Tibial nerve (tissue), 4 donors: ENCODE data around the gene ADAT3. TPM values are rescaled to one million over a fixed set of nuclear protein-coding genes. Genes with fewer than 3 reads are reported as not detected.
A peak's percentile ranks its signal among the peaks of the same experiment; 100 is the strongest.

Source experiments
- DNase-seq, 2 donors: peaks; one replicate each; pipeline ENCODE4 v3.0.0-alpha.2; 2019; ENCODE audit warnings: low spot score in 2 of 2
- H3K27ac ChIP-seq, 4 donors: fragments of 200-600 bp; sonication (generic) in 3 of 4; one replicate each; pipeline ENCODE4 v1.5.1; 2017 to 2019; ENCODE audit warnings: mild to moderate bottlenecking in 1 of 4
- H3K27me3 ChIP-seq, 2 donors: fragments of 200-600 bp; sonication (generic) in 1 of 2; one replicate each; pipeline versions ENCODE4 v1.5.1 to v1.6.0; 2017 to 2019
- H3K36me3 ChIP-seq, 3 donors: fragments of 200-600 bp; sonication (generic); one replicate each; pipeline ENCODE4 v1.5.1; 2018 to 2019
- H3K4me1 ChIP-seq, 4 donors: fragments of 200-600 bp; sonication (generic) in 3 of 4; one replicate each; pipeline ENCODE4 v1.5.1; 2017 to 2019
- H3K4me3 ChIP-seq, 4 donors: fragments of 200-600 bp; sonication (generic) in 3 of 4; one replicate each; pipeline ENCODE4 v1.5.1; 2017 to 2019; ENCODE audit warnings: mild to moderate bottlenecking in 1 of 4, moderate library complexity in 1 of 4
- H3K9me3 ChIP-seq, 4 donors: fragments of 200-600 bp; sonication (generic) in 3 of 4; one replicate each; pipeline ENCODE4 v1.5.1; 2017 to 2019
- EP300 ChIP-seq, 2 donors: sonication (generic); formaldehyde crosslinking; IDR thresholded peaks; one replicate each; pipeline ENCODE4 v1.6.1; 2017; ENCODE audit warnings: antibody characterized with exemption in 2 of 2, mild to moderate bottlenecking in 1 of 2
- POLR2A ChIP-seq, 2 donors: fragments of 450-650 bp; IDR thresholded peaks; one replicate each; pipeline ENCODE4 v1.6.1; 2017; ENCODE audit warnings: antibody characterized with exemption in 2 of 2, mild to moderate bottlenecking in 2 of 2, moderate library complexity in 2 of 2
- WGBS, 2 donors: methylation state at CpG; one replicate each; pipeline ENCODE4 v1.1.5; 2018; 5-methylcytosine and 5-hydroxymethylcytosine counted together
- total RNA-seq, 4 donors: library from RNA; depleted of rRNA; stranded (reverse); fragments of >200 nt; gene quantifications; one replicate each; pipeline ENCODE4 v1.1.0, GENCODE V29; 2016
- TF ChIP-seq, protein P1 (sequence below), 5 experiments: fragments of 200-600 bp in 3 of 5; fragments of 450-650 bp in 2 of 5; sonication (generic) in 3 of 5; IDR thresholded peaks; one replicate each; pipeline ENCODE4 v1.5.1; 2016 to 2019; ENCODE audit warnings: antibody characterized with exemption in 5 of 5, mild to moderate bottlenecking in 3 of 5, moderate library complexity in 2 of 5

ADAT3 gene
- total RNA-seq, 4 donors from 2014 or later, result 2.4 to 8.7 (median 4.8) TPM

DNA sequence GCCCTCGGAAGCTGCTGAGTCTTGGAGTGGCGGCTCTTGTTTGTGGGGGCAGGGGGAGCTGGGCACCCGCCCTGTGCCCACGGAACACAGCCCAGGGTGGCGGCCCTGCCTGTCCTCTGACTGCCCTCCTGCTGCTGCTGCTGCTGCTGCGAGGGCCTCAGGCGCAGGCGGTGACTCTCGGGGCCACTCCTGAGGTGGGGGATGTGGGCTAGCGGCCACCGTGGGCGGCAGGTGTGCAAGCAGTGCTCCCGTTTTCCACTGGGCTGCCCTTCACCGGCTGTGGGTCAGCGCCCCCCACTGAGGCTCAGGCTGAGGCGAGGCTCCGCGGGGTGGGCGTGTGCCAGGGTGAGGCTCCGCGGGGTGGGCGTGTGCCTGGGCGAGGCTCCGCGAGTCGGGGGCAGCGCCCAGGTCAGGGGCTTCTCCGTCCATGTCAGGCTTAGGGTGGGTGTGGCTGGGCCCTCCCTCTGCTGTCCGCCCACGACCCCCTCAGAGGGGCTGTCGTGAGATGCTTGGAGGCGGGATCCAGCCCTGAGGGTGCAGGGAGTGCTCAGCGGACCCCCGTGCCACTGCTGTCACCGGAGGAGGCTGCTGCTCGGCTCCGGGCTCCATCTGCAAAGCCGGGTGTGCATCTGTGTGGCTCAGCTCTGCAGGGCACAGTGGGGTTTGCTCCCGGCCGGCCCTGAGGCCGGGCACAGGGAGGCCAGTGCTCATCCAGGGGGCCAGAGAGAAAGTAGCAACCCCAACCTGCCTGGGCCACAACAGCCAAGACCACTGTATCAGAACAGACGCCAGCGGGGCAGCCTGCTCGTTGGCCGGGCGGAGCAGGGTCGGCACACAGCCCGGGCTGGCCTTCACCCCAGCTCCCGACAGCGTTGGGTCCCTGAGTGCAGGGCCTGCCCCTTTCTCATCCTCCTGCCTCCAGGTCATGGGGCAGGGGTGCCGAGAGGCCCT lies 50.2 kb downstream of the ADAT3 start:
- peak overlapping the region in 1 of 4 donors; percentile 33 for H3K27ac ChIP-seq
- H3K27me3 ChIP-seq, result no peaks in the 10 kb centered on the region
- TF ChIP-seq, protein P1, sequence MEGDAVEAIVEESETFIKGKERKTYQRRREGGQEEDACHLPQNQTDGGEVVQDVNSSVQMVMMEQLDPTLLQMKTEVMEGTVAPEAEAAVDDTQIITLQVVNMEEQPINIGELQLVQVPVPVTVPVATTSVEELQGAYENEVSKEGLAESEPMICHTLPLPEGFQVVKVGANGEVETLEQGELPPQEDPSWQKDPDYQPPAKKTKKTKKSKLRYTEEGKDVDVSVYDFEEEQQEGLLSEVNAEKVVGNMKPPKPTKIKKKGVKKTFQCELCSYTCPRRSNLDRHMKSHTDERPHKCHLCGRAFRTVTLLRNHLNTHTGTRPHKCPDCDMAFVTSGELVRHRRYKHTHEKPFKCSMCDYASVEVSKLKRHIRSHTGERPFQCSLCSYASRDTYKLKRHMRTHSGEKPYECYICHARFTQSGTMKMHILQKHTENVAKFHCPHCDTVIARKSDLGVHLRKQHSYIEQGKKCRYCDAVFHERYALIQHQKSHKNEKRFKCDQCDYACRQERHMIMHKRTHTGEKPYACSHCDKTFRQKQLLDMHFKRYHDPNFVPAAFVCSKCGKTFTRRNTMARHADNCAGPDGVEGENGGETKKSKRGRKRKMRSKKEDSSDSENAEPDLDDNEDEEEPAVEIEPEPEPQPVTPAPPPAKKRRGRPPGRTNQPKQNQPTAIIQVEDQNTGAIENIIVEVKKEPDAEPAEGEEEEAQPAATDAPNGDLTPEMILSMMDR (IDR thresholded peaks at IDR 0.05), result no peak
- no peak for TF ChIP-seq EP300 (IDR thresholded peaks at IDR 0.05)
- no peak for TF ChIP-seq POLR2A (IDR thresholded peaks at IDR 0.05)
- no peaks in the 10 kb centered on the region for H3K9me3 ChIP-seq
- peaks cover 0 to 33% (median 4%) of the 10 kb centered on the region in 3 donors for H3K36me3 ChIP-seq
- DNase-seq, result no peak
- WGBS, 2 donors, result 65 to 77% methylated on average over 18 to 25 of the region's 51 CpGs
- H3K4me1 ChIP-seq, result peaks cover 0 to 39% (median 3%) of the 10 kb centered on the region in 4 donors
- H3K4me3 ChIP-seq, result no peak overlapping the region

DNA sequence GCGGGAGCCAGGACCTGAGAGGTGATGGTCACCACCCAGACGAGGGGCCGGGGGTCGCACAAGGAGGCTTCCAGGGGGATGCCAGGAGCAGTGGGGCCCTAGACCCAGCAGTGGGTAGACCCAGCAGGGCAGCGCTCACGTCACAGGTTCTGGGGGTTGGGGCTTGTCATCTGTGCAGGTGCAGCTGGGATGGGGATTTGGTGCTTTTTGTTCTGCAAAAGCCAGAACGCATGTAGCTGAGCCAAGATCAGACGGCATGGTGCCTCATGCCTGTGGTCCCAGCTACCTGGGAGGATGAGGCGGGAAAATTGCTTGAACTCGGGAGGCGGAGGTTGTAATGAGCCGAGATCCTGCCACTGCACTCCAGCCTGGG lies 50.9 kb downstream of the ADAT3 start:
- H3K27ac ChIP-seq, result no peak overlapping the region
- TF ChIP-seq EP300 (IDR thresholded peaks at IDR 0.05) (no peak), POLR2A (IDR thresholded peaks at IDR 0.05) (no peak)
- TF ChIP-seq, protein P1 (IDR thresholded peaks at IDR 0.05), result no peak
- no peaks in the 10 kb centered on the region for H3K9me3 ChIP-seq
- no peak for DNase-seq
- no peaks in the 10 kb centered on the region for H3K27me3 ChIP-seq
- H3K4me3 ChIP-seq, result no peak overlapping the region
- peaks cover 0 to 39% (median 3%) of the 10 kb centered on the region in 4 donors for H3K4me1 ChIP-seq
- WGBS, 2 donors, result 88 to 92% methylated on average over 8 of the region's 12 CpGs
- peaks cover 0 to 40% (median 4%) of the 10 kb centered on the region in 3 donors for H3K36me3 ChIP-seq

DNA sequence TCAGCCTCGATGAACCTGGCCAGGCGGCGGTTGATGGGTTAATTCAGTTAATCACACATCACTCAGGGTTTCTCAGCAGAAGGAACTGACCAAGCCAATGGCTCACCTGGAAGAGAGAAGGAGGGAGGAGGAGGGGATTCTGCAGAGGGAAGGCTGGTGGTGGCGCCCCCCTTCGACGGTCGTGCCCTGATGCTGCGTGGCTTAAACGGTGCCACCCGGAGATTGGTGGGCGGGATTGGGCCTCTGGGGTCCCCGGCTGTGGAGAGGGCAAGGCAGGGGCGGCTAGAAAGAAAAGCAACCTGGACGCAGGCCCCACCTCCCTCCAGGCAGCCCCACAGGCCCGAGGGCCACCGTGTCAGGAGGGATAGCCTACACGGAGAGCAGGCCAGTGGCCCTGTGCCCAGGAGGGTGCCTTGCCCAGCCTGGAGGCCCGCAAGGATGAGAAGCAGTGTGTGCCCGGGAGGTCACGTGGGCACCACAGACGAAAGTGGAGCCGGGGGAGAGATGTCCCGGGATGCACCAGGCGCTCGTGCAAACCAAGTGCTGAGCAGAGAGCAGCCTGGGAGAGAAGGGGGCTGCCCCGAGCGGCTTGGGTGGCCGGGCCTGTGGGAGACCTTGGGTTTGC lies 51.8 kb downstream of the ADAT3 start:
- no peaks in the 10 kb centered on the region for H3K27me3 ChIP-seq
- TF ChIP-seq EP300 (IDR thresholded peaks at IDR 0.05), result no peak
- TF ChIP-seq, protein P1 (IDR thresholded peaks at IDR 0.05), result no peak
- H3K27ac ChIP-seq, result peak overlapping the region in 1 of 4 donors; percentile 45
- no peak for DNase-seq
- 56 to 67% methylated on average over 23 to 28 of the region's 28 CpGs for WGBS, 2 donors
- no peak overlapping the region for H3K4me3 ChIP-seq
- H3K36me3 ChIP-seq, result peaks cover 0 to 42% (median 3%) of the 10 kb centered on the region in 3 donors
- peaks cover 0 to 39% (median 3%) of the 10 kb centered on the region in 4 donors for H3K4me1 ChIP-seq
- no peaks in the 10 kb centered on the region for H3K9me3 ChIP-seq

DNA sequence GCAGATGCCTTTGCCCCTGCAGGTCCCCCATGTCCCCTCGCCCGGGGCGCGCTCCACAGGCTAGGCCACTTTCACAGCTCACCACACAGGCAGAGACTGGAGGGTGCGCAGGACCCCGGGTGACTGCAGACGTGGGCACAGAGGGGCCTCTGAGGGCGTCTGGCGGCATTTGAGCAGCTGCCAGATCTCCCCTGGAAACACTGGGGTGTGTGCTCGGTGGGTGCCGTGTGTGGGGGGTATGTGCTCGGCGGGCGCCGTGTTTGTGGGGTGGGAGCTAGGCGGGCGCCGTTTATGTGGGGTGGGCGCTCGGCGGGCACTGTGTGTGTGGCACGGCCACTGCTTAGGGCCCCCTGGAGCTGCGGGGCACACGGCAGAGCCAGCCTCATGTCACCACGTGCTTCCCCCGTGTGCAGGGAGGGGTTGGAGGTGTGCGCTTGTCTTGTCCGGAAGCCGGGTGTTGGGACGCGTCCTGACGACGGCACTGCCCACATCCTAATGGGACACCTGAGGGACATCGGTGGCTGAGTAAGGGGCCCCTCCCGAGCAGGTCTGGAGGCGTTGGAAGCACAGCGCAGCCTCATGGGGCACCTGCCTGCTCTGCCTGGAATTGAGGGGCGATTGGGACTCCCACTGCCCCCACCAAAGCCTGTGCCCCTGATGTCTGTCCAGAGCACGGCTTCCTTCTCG lies 52.5 kb downstream of the ADAT3 start:
- Histone ChIP-seq H3K4me1 (peaks cover 0 to 37% (median 3%) of the 10 kb centered on the region in 4 donors), H3K27me3 (no peaks in the 10 kb centered on the region), H3K4me3 (no peak overlapping the region), H3K27ac (peak overlapping the region in 1 of 4 donors; percentile 45), H3K9me3 (no peaks in the 10 kb centered on the region), H3K36me3 (peaks cover 0 to 42% (median 0%) of the 10 kb centered on the region in 3 donors)
- no peak for DNase-seq
- TF ChIP-seq EP300 (IDR thresholded peaks at IDR 0.05) (no peak), POLR2A (IDR thresholded peaks at IDR 0.05) (no peak)
- TF ChIP-seq, protein P1 (IDR thresholded peaks at IDR 0.05), result no peak
- WGBS, 2 donors, result 49 to 80% methylated on average over 14 to 40 of the region's 40 CpGs
